Upper lobe of left lung (tissue), 6 donors: Measurements from ENCODE around the gene CDH2. TPM values are rescaled to one million over a fixed set of nuclear protein-coding genes. Genes with fewer than 3 reads are reported as not detected.

ENCODE experiments used
- ATAC-seq, 2 donors: fragments of 200-7000 bp; cut with Tn5 transposase; one replicate each; pipeline ENCODE4 v1.9.1; 2022; ENCODE audit warnings: mild to moderate bottlenecking in 2 of 2, moderate library complexity in 2 of 2; ENCODE audit not compliant: low FRiP score in 2 of 2
- DNase-seq, 2 donors: peaks; one replicate each; pipeline ENCODE4 v3.0.0-alpha.2; 2019 to 2020
- H3K27ac ChIP-seq, 4 donors: fragments of 200-600 bp; sonication (generic); one replicate each; pipeline ENCODE4 v1.5.1; 2016 to 2019
- H3K27me3 ChIP-seq, 4 donors: fragments of 200-600 bp; sonication (generic); one replicate each; pipeline ENCODE4 v1.5.1; 2017 to 2019
- H3K36me3 ChIP-seq, 4 donors: fragments of 200-600 bp; sonication (generic); one replicate each; pipeline ENCODE4 v1.5.1; 2016 to 2019
- H3K4me1 ChIP-seq, 4 donors: fragments of 200-600 bp; sonication (generic); one replicate each; pipeline ENCODE4 v1.5.1; 2018 to 2019
- H3K4me3 ChIP-seq, 4 donors: fragments of 200-600 bp; sonication (generic); one replicate each; pipeline ENCODE4 v1.5.1; 2017 to 2019; ENCODE audit warnings: mild to moderate bottlenecking in 2 of 4, moderate library complexity in 1 of 4
- H3K9me3 ChIP-seq, 4 donors: fragments of 200-600 bp; sonication (generic); one replicate each; pipeline ENCODE4 v1.5.1; 2018 to 2019
- EP300 ChIP-seq, 4 donors: sonication (generic); formaldehyde crosslinking; IDR thresholded peaks; one replicate each; pipeline ENCODE4 v1.5.1; 2017; ENCODE audit warnings: antibody characterized with exemption in 4 of 4, control low read depth in 2 of 4
- POLR2A ChIP-seq, 4 donors: fragments of 450-650 bp; IDR thresholded peaks; one replicate each; pipeline ENCODE4 v1.5.1; 2016 to 2017; ENCODE audit warnings: antibody characterized with exemption in 4 of 4, mild to moderate bottlenecking in 2 of 4
- POLR2AphosphoS5 ChIP-seq, 2 donors: sonication (generic); formaldehyde crosslinking; IDR thresholded peaks; one replicate each; pipeline ENCODE4 v1.5.1; 2017; ENCODE audit warnings: antibody characterized with exemption in 2 of 2
- WGBS, 2 donors: methylation state at CpG; one replicate each; pipeline ENCODE4 v1.1.5; 2017 to 2018; 5-methylcytosine and 5-hydroxymethylcytosine counted together
- total RNA-seq, 6 donors: library from RNA; depleted of rRNA in 4 of 6; stranded (reverse); fragments of >200 nt in 4 of 6; gene quantifications; one replicate each; pipeline versions ENCODE4 v1.1.0 to v1.2.1, GENCODE V29; 2016 to 2021
- TF ChIP-seq, protein P1 (sequence below), 6 experiments: fragments of 450-650 bp in 4 of 6; fragments of 200-600 bp in 2 of 6; sonication (generic) in 2 of 6; IDR thresholded peaks; one replicate each; pipeline ENCODE4 v1.5.1; 2016 to 2019; ENCODE audit warnings: antibody characterized with exemption in 6 of 6
- donor health status: DM: no; HTN: no; CAD: no; lungs with moderate emphysema.
- donor health status: DM: no; HTN: yes; CAD: no; lungs with severe emphysema.

CDH2 gene
- total RNA-seq, 6 donors from 2014 or later = 0.20 to 2.3 (median 0.75) TPM; not detected in 2

DNA sequence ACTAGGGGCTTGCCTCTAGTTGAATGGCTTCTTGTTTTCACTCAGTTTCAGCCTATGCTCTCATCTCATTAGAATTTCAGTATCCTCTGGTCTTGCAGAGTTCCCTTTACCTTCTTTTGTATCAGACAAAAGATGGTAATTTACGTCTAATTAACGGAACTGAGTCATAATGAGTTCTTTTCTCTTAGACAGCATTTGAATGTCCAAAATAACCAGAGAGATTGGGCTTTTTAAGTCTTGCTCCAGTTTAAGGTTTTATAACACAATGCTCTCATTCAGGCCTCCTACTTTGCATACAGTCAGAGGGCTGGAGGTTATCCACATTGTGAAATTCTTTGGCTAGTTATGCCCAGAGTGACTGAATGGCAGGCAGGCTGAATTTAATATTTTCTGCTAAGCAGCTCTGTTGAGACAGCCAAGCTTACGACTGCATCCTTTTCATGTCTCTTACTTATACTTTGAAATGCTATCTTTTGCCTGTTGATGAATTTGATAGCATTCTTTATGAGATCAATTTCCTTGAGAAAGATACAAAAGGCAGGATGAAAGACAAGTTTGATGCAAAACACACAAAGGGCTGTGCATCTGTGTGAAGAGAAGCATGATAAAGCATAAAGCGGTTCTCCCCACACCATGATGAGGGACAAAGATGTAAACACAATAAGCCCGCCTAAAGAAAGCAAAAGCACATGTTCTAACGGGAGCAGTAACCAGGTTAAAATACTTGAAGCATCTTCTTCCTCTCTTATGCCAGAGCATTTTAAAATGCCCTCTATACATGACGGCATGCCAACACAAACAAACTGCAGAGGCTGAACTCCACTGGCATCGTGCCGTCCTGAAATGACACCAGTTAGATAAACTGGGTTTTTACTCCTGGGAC lies 90.0 kb downstream of the CDH2 start:
- TF ChIP-seq, protein P1, sequence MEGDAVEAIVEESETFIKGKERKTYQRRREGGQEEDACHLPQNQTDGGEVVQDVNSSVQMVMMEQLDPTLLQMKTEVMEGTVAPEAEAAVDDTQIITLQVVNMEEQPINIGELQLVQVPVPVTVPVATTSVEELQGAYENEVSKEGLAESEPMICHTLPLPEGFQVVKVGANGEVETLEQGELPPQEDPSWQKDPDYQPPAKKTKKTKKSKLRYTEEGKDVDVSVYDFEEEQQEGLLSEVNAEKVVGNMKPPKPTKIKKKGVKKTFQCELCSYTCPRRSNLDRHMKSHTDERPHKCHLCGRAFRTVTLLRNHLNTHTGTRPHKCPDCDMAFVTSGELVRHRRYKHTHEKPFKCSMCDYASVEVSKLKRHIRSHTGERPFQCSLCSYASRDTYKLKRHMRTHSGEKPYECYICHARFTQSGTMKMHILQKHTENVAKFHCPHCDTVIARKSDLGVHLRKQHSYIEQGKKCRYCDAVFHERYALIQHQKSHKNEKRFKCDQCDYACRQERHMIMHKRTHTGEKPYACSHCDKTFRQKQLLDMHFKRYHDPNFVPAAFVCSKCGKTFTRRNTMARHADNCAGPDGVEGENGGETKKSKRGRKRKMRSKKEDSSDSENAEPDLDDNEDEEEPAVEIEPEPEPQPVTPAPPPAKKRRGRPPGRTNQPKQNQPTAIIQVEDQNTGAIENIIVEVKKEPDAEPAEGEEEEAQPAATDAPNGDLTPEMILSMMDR (IDR thresholded peaks at IDR 0.05) = no peak
- TF ChIP-seq POLR2AphosphoS5 (IDR thresholded peaks at IDR 0.05) (no peak), POLR2A (IDR thresholded peaks at IDR 0.05) (no peak), EP300 (IDR thresholded peaks at IDR 0.05) (no peak)
- H3K36me3 ChIP-seq = no peaks in the 10 kb centered on the region
- ATAC-seq (peak in 1 of 2 donors; percentile 64), DNase-seq (no peak)
- H3K9me3 ChIP-seq = no peaks in the 10 kb centered on the region
- no peaks in the 10 kb centered on the region for H3K4me1 ChIP-seq
- no peaks in the 10 kb centered on the region for H3K27me3 ChIP-seq
- H3K27ac ChIP-seq = no peak overlapping the region
- 55 to 62% methylated on average over 9 of the region's 9 CpGs for WGBS, 2 donors
- no peak overlapping the region for H3K4me3 ChIP-seq

DNA sequence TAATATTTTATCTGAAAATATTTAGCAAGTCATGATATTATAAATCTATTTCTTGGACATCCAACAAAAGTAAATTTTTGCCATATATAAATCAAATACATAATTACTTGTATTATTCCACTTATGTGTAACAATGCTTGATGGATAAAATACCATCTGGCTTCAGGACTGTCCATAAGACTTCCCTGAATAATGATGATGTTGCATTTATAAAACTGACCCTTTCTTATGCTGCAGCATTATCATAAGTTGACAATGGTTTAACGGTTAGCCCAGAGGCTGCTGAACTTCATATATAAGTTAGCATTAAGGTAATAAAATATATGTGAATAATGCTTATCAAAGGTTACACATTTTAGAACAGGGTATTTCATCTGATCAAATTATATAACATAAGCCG lies 95.4 kb downstream of the CDH2 start:
- Histone ChIP-seq H3K27ac (no peak overlapping the region), H3K9me3 (no peaks in the 10 kb centered on the region), H3K4me3 (no peak overlapping the region), H3K27me3 (no peaks in the 10 kb centered on the region), H3K4me1 (no peaks in the 10 kb centered on the region), H3K36me3 (no peaks in the 10 kb centered on the region)
- DNase-seq = no peak
- 86 to 87% methylated on average over 2 of the region's 2 CpGs for WGBS, 2 donors
- TF ChIP-seq, protein P1 (IDR thresholded peaks at IDR 0.05) = no peak
- TF ChIP-seq EP300 (IDR thresholded peaks at IDR 0.05) (no peak), POLR2A (IDR thresholded peaks at IDR 0.05) (no peak), POLR2AphosphoS5 (IDR thresholded peaks at IDR 0.05) (no peak)
- ATAC-seq = no peak

DNA sequence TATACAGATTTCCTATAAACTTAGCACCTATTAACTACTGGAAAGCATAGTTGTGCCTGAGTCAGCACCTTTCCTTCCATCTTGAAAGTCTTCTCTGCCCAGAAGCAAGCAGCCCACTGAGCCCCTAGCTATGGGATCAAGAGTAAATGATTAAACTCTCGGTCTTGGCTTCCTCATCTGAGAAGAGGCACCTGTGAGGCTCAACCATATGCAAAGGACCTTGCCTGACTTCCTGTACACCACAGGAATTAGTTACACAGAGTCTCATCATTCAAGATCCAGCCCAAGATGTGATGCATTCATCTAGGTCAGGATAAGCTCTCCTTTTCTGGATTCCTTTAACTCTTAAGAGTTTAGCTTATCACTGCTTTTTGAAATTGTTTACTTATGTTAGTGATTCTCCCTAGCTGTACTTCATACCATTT lies 96.0 kb downstream of the CDH2 start:
- no peak for ATAC-seq
- 33 to 60% methylated on average over 1 of the region's 1 CpG for WGBS, 2 donors
- no peak for DNase-seq
- Histone ChIP-seq H3K36me3 (no peaks in the 10 kb centered on the region), H3K9me3 (no peaks in the 10 kb centered on the region), H3K4me1 (no peaks in the 10 kb centered on the region), H3K27me3 (no peaks in the 10 kb centered on the region), H3K4me3 (no peak overlapping the region), H3K27ac (no peak overlapping the region)
- TF ChIP-seq, protein P1 (IDR thresholded peaks at IDR 0.05) = no peak
- TF ChIP-seq POLR2A (IDR thresholded peaks at IDR 0.05) = no peak

DNA sequence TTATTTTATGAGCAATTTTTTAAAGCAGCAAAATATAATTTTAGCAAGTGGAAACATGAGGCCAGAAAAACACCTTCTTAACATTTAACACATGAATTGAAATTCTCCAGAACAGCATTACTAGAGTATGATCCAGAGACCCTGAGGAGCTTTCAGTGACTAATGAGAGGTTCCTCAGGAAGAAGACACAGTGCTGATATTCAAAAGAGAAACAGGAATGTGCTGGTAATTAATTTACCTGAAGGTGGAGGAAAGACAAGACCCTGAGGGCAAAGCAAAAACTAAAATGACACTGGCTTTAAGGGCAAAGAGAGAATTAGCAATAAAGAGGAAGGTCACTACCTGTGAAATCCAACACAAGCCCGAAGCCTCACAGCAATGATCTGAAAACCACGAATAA lies 97.0 kb downstream of the CDH2 start:
- TF ChIP-seq POLR2AphosphoS5 (IDR thresholded peaks at IDR 0.05) (no peak), POLR2A (IDR thresholded peaks at IDR 0.05) (no peak)
- DNase-seq = no peak
- H3K4me1 ChIP-seq = no peaks in the 10 kb centered on the region
- no peak overlapping the region for H3K27ac ChIP-seq
- no peaks in the 10 kb centered on the region for H3K27me3 ChIP-seq
- no peaks in the 10 kb centered on the region for H3K9me3 ChIP-seq
- no peak for ATAC-seq
- 83 to 90% methylated on average over 2 of the region's 2 CpGs for WGBS, 2 donors
- H3K36me3 ChIP-seq = no peaks in the 10 kb centered on the region
- no peak overlapping the region for H3K4me3 ChIP-seq

DNA sequence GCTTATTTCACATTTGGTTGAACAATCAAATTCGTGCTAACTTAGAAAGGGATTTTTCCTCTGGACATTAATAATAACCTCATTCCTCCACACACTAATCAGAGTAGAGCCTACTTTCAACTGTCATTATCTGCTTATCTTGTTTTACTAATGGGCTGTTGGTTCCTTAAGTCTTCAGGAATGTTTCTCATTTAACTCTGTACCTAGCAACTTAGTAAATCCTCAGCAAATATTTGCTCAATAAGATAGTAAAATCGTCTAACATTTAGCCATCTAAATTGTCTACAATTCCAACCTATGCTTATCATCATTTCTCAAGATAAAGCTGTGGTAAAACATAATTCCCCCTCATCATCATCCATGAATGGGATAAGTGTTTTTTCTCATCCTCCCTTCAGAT lies 98.1 kb downstream of the CDH2 start:
- DNase-seq = no peak
- Histone ChIP-seq H3K36me3 (no peaks in the 10 kb centered on the region), H3K4me1 (no peaks in the 10 kb centered on the region), H3K4me3 (no peak overlapping the region), H3K9me3 (no peaks in the 10 kb centered on the region), H3K27me3 (no peaks in the 10 kb centered on the region), H3K27ac (no peak overlapping the region)
- WGBS, 2 donors = 31 to 33% methylated on average over 2 of the region's 2 CpGs
- TF ChIP-seq EP300 (IDR thresholded peaks at IDR 0.05) = no peak
- TF ChIP-seq, protein P1 (IDR thresholded peaks at IDR 0.05) = no peak
- no peak for TF ChIP-seq POLR2AphosphoS5 (IDR thresholded peaks at IDR 0.05)
- no peak for TF ChIP-seq POLR2A (IDR thresholded peaks at IDR 0.05)
- ATAC-seq = no peak
